ENCODE results near the gene ZNF641.

ZNF641 gene

GRCh38 chr12:48316491-48316890 is 34.2 kb downstream of the ZNF641 start:
- no peaks in the 10 kb centered on the region; the same call in 1 of the 2 replicates for H3K27me3 ChIP-seq (ENCODE audit: insufficient read depth, low read length)
- no peak for TF ChIP-seq CTCF (IDR thresholded peaks at IDR 0.05; ENCODE audit: low read length)
- no peak for TF ChIP-seq EZH2 (IDR thresholded peaks at IDR 0.05; ENCODE audit: borderline replicate concordance, low read length)
- H3K9ac ChIP-seq (ENCODE audit: low read length): no peak overlapping the region
- no peaks in the 10 kb centered on the region for H3K4me1 ChIP-seq (ENCODE audit: insufficient read depth, low read length, severe bottlenecking)
- no peaks in the 10 kb centered on the region for H4K20me1 ChIP-seq (ENCODE audit: insufficient read depth, low read length)
- H3F3A ChIP-seq (ENCODE audit: insufficient read depth, low read length): no peaks in the 10 kb centered on the region
- H3K9me3 ChIP-seq (ENCODE audit: low read length): peaks cover 8% of the 10 kb centered on the region; the same call in 1 of the 2 replicates
- H3K79me2 ChIP-seq (ENCODE audit: insufficient read depth, low read length): no peaks in the 10 kb centered on the region
- H3K9me2 ChIP-seq (ENCODE audit: low read depth, low read length): no peaks in the 10 kb centered on the region
- H3K27ac ChIP-seq (ENCODE audit: low read depth, low read length, poor library complexity, severe bottlenecking): no peak overlapping the region
- no peak overlapping the region for H2AFZ ChIP-seq (ENCODE audit: low read length)
- no peaks in the 10 kb centered on the region for H3K36me3 ChIP-seq (ENCODE audit: insufficient read depth, low read length)
- H3K4me3 ChIP-seq (ENCODE audit: low read depth, low read length, poor library complexity, severe bottlenecking): no peak overlapping the region
- no peak overlapping the region for H3K4me2 ChIP-seq (ENCODE audit: low read length)

- no peaks in the 10 kb centered on the region for H3K36me3 ChIP-seq (ENCODE audit: insufficient read depth, low read length)
- H3K4me2 ChIP-seq (ENCODE audit: low read length): no peak overlapping the region
- H4K20me1 ChIP-seq (ENCODE audit: insufficient read depth, low read length): no peaks in the 10 kb centered on the region
- H3K9me2 ChIP-seq (ENCODE audit: low read depth, low read length): no peaks in the 10 kb centered on the region
- H3K4me1 ChIP-seq (ENCODE audit: insufficient read depth, low read length, severe bottlenecking): no peaks in the 10 kb centered on the region
- no peak overlapping the region for H3K27ac ChIP-seq (ENCODE audit: low read depth, low read length, poor library complexity, severe bottlenecking)
- H3K27me3 ChIP-seq (ENCODE audit: insufficient read depth, low read length): peaks cover 2% of the 10 kb centered on the region; the same call in 1 of the 2 replicates
- H3K79me2 ChIP-seq (ENCODE audit: insufficient read depth, low read length): no peaks in the 10 kb centered on the region
- H3K4me3 ChIP-seq (ENCODE audit: low read depth, low read length, poor library complexity, severe bottlenecking): no peak overlapping the region
- no peaks in the 10 kb centered on the region for H3F3A ChIP-seq (ENCODE audit: insufficient read depth, low read length)
- TF ChIP-seq EZH2 (IDR thresholded peaks at IDR 0.05; ENCODE audit: borderline replicate concordance, low read length) (no peak), CTCF (IDR thresholded peaks at IDR 0.05; ENCODE audit: low read length) (no peak)
- no peak overlapping the region for H3K9ac ChIP-seq (ENCODE audit: low read length)
- no peak overlapping the region for H2AFZ ChIP-seq (ENCODE audit: low read length)
- peaks cover 5% of the 10 kb centered on the region; the same call in 1 of the 2 replicates for H3K9me3 ChIP-seq (ENCODE audit: low read length)
Measured at GRCh38 chr12:48311313-48311712, 39.4 kb downstream of the ZNF641 start.

- TF ChIP-seq EZH2 (IDR thresholded peaks at IDR 0.05; ENCODE audit: borderline replicate concordance, low read length) (no peak), CTCF (IDR thresholded peaks at IDR 0.05; ENCODE audit: low read length) (no peak)
- no peaks in the 10 kb centered on the region for H3K9me2 ChIP-seq (ENCODE audit: low read depth, low read length)
- H3F3A ChIP-seq (ENCODE audit: insufficient read depth, low read length): no peaks in the 10 kb centered on the region
- H2AFZ ChIP-seq (ENCODE audit: low read length): no peak overlapping the region
- H3K4me3 ChIP-seq (ENCODE audit: low read depth, low read length, poor library complexity, severe bottlenecking): no peak overlapping the region
- H3K4me1 ChIP-seq (ENCODE audit: insufficient read depth, low read length, severe bottlenecking): no peaks in the 10 kb centered on the region
- H3K27me3 ChIP-seq (ENCODE audit: insufficient read depth, low read length): 0 out of 2 replicates have a peak, but pooled peaks cover 2% of the 10 kb centered on the region
- no peaks in the 10 kb centered on the region for H3K36me3 ChIP-seq (ENCODE audit: insufficient read depth, low read length)
- H4K20me1 ChIP-seq (ENCODE audit: insufficient read depth, low read length): no peaks in the 10 kb centered on the region
- H3K4me2 ChIP-seq (ENCODE audit: low read length): no peak overlapping the region
- H3K9ac ChIP-seq (ENCODE audit: low read length): no peak overlapping the region
- H3K79me2 ChIP-seq (ENCODE audit: insufficient read depth, low read length): no peaks in the 10 kb centered on the region
- H3K27ac ChIP-seq (ENCODE audit: low read depth, low read length, poor library complexity, severe bottlenecking): no peak overlapping the region
- H3K9me3 ChIP-seq (ENCODE audit: low read length): no peaks in the 10 kb centered on the region
Measured at GRCh38 chr12:48307269-48307668, 43.5 kb downstream of the ZNF641 start.
